ENCODE measurements around the gene RSKR.

Gene RSKR

DNA sequence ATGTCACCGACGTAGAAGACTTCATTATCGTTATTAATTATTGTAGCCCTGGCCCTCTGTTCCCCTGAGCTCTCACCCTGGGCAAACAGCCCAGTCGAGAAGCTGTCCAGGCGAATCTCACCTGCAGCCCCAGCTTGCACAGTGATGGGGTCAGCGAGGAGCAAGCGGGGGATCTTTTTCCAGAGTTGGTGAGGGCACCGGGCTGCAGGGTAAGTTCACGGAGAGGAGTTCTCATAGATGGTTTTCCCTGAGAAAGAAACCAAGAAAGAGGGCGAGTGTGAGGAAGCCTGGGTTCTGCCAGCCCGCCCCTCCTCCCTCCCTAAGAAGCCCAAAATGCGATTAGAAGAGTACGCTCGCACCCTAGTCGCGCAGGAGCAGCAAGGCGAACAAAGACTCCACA, 15.6 kb downstream of the RSKR start:
- WGBS (ENCODE audit: insufficient coverage) = 3% methylated on average over 14 of the region's 17 CpGs
- H3K9me3 ChIP-seq (ENCODE audit: control extremely low read depth in 1 of 5, control insufficient read depth in 4 of 5, insufficient read depth in 2 of 5, low read depth in 1 of 5, low read length in 4 of 5) = no peaks in the 10 kb centered on the region
- H3K27me3 ChIP-seq (replicated peaks in 2 of 5; ENCODE audit: control insufficient read depth in 4 of 5, insufficient read depth in 5 of 5, low read length in 4 of 5) = no peaks in the 10 kb centered on the region
- POLR2A ChIA-PET = interaction anchor here (1.1 kb wide), 1 partner anchor 9 kb away, joined by 3 read pairs; no protein-coding TSS in a partner anchor
- no peak for DNase-seq
- peaks cover 11 to 27% (median 22%) of the 10 kb centered on the region in 4 experiments for H3K4me1 ChIP-seq (ENCODE audit: control extremely low read depth in 1 of 4, control insufficient read depth in 4 of 4, insufficient read depth in 4 of 4, low read length in 3 of 4)
- CTCF ChIA-PET = interaction anchor here (0.8 to 2.5 kb wide), 5 partner anchors 10 to 24 kb away, joined by 3 to 10 read pairs (median 6); no protein-coding TSS in a partner anchor
- H3K27ac ChIP-seq (ENCODE audit: insufficient read depth in 1 of 2, low read depth in 1 of 2, low read length in 2 of 2, poor library complexity in 1 of 2, severe bottlenecking in 2 of 2) = peak overlapping the region in 1 of 2 experiments; percentile 93
- H3K36me3 ChIP-seq (ENCODE audit: control insufficient read depth in 4 of 4, insufficient read depth in 4 of 4, low read length in 3 of 4) = peaks cover 0 to 8% (median 1%) of the 10 kb centered on the region in 4 experiments
- H3K4me3 ChIP-seq (ENCODE audit: control insufficient read depth in 1 of 7, extremely low read depth in 1 of 7, insufficient read depth in 4 of 7, low read depth in 2 of 7, low read length in 6 of 7) = peak overlapping the region; percentile 57 to 95 (median 89)

- DNase-seq = peak in 2 of 3 donors; percentile 22 to 27
- 58% methylated on average over 3 of the region's 5 CpGs for WGBS (ENCODE audit: insufficient coverage)
Measured at GRCh38 chr17:28597606-28598383, 16.2 kb downstream of the RSKR start.

DNA sequence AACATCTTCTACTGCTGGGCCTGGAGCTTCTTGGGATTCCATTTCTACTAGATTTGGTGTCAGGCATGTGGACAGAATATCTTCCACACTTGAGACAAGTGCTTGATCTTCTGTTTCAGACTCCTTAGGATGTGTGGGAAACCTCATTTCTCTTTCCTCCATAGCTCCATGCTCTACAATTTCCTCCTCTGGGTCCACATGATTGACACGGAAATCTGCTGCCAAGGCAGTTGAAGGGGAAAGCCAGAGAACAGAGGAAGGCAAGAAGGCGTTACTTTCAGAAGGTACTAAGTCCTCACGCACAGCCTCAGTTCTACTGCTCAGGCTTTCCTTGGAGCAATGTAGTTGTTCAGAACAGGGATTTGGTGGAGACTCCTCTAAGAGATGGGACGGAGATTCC, 21.7 kb downstream of the RSKR start:
- no peak overlapping the region for H3K4me3 ChIP-seq (ENCODE audit: control insufficient read depth in 1 of 7, extremely low read depth in 1 of 7, insufficient read depth in 4 of 7, low read depth in 2 of 7, low read length in 6 of 7)
- no peak overlapping the region for H3K27ac ChIP-seq (ENCODE audit: insufficient read depth in 1 of 2, low read depth in 1 of 2, low read length in 2 of 2, poor library complexity in 1 of 2, severe bottlenecking in 2 of 2)
- H3K9me3 ChIP-seq (ENCODE audit: control extremely low read depth in 1 of 5, control insufficient read depth in 4 of 5, insufficient read depth in 2 of 5, low read depth in 1 of 5, low read length in 4 of 5) = no peaks in the 10 kb centered on the region
- peaks cover 0 to under 1% (median 0%) of the 10 kb centered on the region in 4 experiments for H3K4me1 ChIP-seq (ENCODE audit: control extremely low read depth in 1 of 4, control insufficient read depth in 4 of 4, insufficient read depth in 4 of 4, low read length in 3 of 4)
- peaks cover 10 to 54% (median 24%) of the 10 kb centered on the region in 4 experiments for H3K36me3 ChIP-seq (ENCODE audit: control insufficient read depth in 4 of 4, insufficient read depth in 4 of 4, low read length in 3 of 4)
- H3K27me3 ChIP-seq (replicated peaks in 2 of 5; ENCODE audit: control insufficient read depth in 4 of 5, insufficient read depth in 5 of 5, low read length in 4 of 5) = no peaks in the 10 kb centered on the region
- DNase-seq = no peak
- ChIA-PET POLR2A (no interaction called here), CTCF (interaction anchor here (1.2 to 1.4 kb wide), 3 partner anchors 16 to 21 kb away, joined by 3 to 4 read pairs (median 3); partner anchors contain the start of gene PIGS)
- WGBS (ENCODE audit: insufficient coverage) = 92% methylated on average over 4 of the region's 4 CpGs

More at GRCh38 chr17:28597606-28598383, 16.2 kb downstream of the RSKR start:
- ChIA-PET CTCF (interaction anchor here (0.8 to 2.5 kb wide), 5 partner anchors 10 to 23 kb away, joined by 3 to 10 read pairs (median 6); no protein-coding TSS in a partner anchor), POLR2A (interaction anchor here (0.7 kb wide), 1 partner anchor 348 kb away, joined by 3 read pairs; no protein-coding TSS in a partner anchor)
- Histone ChIP-seq H3K9me3 (ENCODE audit: control extremely low read depth in 1 of 5, control insufficient read depth in 4 of 5, insufficient read depth in 2 of 5, low read depth in 1 of 5, low read length in 4 of 5) (no peaks in the 10 kb centered on the region), H3K27me3 (replicated peaks in 2 of 5; ENCODE audit: control insufficient read depth in 4 of 5, insufficient read depth in 5 of 5, low read length in 4 of 5) (no peaks in the 10 kb centered on the region), H3K4me1 (ENCODE audit: control extremely low read depth in 1 of 4, control insufficient read depth in 4 of 4, insufficient read depth in 4 of 4, low read length in 3 of 4) (peaks cover 11 to 27% (median 22%) of the 10 kb centered on the region in 4 experiments), H3K4me3 (ENCODE audit: control insufficient read depth in 1 of 7, extremely low read depth in 1 of 7, insufficient read depth in 4 of 7, low read depth in 2 of 7, low read length in 6 of 7) (peak overlapping the region in 6 of 7 experiments; percentile 85 to 95 (median 90)), H3K36me3 (ENCODE audit: control insufficient read depth in 4 of 4, insufficient read depth in 4 of 4, low read length in 3 of 4) (peaks cover 4 to 14% (median 6%) of the 10 kb centered on the region in 4 experiments), H3K27ac (ENCODE audit: insufficient read depth in 1 of 2, low read depth in 1 of 2, low read length in 2 of 2, poor library complexity in 1 of 2, severe bottlenecking in 2 of 2) (peak overlapping the region in 1 of 2 experiments; percentile 93)

- ChIA-PET CTCF (interaction anchor here (1.0 to 2.1 kb wide), 3 partner anchors 9 to 25 kb away, joined by 3 to 8 read pairs (median 4); partner anchors contain the start of gene ALDOC), POLR2A (no interaction called here)
- peak; percentile 30 to 72 (median 57) for DNase-seq
- no peak overlapping the region for H3K27ac ChIP-seq (ENCODE audit: insufficient read depth in 1 of 2, low read depth in 1 of 2, low read length in 2 of 2, poor library complexity in 1 of 2, severe bottlenecking in 2 of 2)
- no peaks in the 10 kb centered on the region for H3K27me3 ChIP-seq (replicated peaks in 2 of 5; ENCODE audit: control insufficient read depth in 4 of 5, insufficient read depth in 5 of 5, low read length in 4 of 5)
- H3K4me3 ChIP-seq (ENCODE audit: control insufficient read depth in 1 of 7, extremely low read depth in 1 of 7, insufficient read depth in 4 of 7, low read depth in 2 of 7, low read length in 6 of 7) = no peak overlapping the region
- peaks cover 4 to 78% (median 37%) of the 10 kb centered on the region in 4 experiments for H3K36me3 ChIP-seq (ENCODE audit: control insufficient read depth in 4 of 4, insufficient read depth in 4 of 4, low read length in 3 of 4)
- H3K9me3 ChIP-seq (ENCODE audit: control extremely low read depth in 1 of 5, control insufficient read depth in 4 of 5, insufficient read depth in 2 of 5, low read depth in 1 of 5, low read length in 4 of 5) = no peaks in the 10 kb centered on the region
- 71% methylated on average over 1 of the region's 3 CpGs for WGBS (ENCODE audit: insufficient coverage)
- peaks cover 0 to 11% (median 0%) of the 10 kb centered on the region in 4 experiments for H3K4me1 ChIP-seq (ENCODE audit: control extremely low read depth in 1 of 4, control insufficient read depth in 4 of 4, insufficient read depth in 4 of 4, low read length in 3 of 4)
Measured at GRCh38 chr17:28585851-28586250, 28.1 kb downstream of the RSKR start.

DNA sequence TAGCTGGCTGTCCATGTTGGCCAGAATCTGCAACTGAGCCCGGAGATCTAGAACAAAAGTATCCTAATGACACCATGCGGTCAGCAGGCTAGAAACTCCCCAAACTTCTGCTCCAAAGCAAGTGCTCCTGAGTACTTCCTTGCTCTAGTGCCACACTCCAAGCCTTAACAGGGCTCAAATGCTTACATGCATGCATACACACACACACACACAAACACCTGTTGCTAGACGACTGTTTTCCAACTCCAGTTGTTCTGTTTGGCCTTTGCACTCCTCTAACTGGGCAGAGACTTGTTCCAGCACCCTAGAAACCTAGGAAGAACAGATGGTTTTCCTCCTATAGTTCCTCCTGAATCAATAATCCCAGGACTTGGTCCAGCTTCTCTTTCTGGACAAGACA, 29.6 kb downstream of the RSKR start:
- CTCF ChIA-PET = interaction anchor here (1.8 kb wide), 1 partner anchor 9 kb away, joined by 4 read pairs; no protein-coding TSS in a partner anchor
- Histone ChIP-seq H3K4me1 (ENCODE audit: control extremely low read depth in 1 of 4, control insufficient read depth in 4 of 4, insufficient read depth in 4 of 4, low read length in 3 of 4) (peaks cover 0 to 11% (median 0%) of the 10 kb centered on the region in 4 experiments), H3K36me3 (ENCODE audit: control insufficient read depth in 4 of 4, insufficient read depth in 4 of 4, low read length in 3 of 4) (peaks cover 4 to 81% (median 44%) of the 10 kb centered on the region in 4 experiments), H3K9me3 (ENCODE audit: control extremely low read depth in 1 of 5, control insufficient read depth in 4 of 5, insufficient read depth in 2 of 5, low read depth in 1 of 5, low read length in 4 of 5) (no peaks in the 10 kb centered on the region), H3K4me3 (ENCODE audit: control insufficient read depth in 1 of 7, extremely low read depth in 1 of 7, insufficient read depth in 4 of 7, low read depth in 2 of 7, low read length in 6 of 7) (no peak overlapping the region), H3K27ac (ENCODE audit: insufficient read depth in 1 of 2, low read depth in 1 of 2, low read length in 2 of 2, poor library complexity in 1 of 2, severe bottlenecking in 2 of 2) (no peak overlapping the region), H3K27me3 (replicated peaks in 2 of 5; ENCODE audit: control insufficient read depth in 4 of 5, insufficient read depth in 5 of 5, low read length in 4 of 5) (no peaks in the 10 kb centered on the region)
- 76% methylated on average over 3 of the region's 3 CpGs for WGBS (ENCODE audit: insufficient coverage)
- DNase-seq = no peak
- POLR2A ChIA-PET = interaction anchor here (1.0 kb wide), 1 partner anchor 9 kb away, joined by 3 read pairs; no protein-coding TSS in a partner anchor

GRCh38 chr17:28582513-28582912, 31.5 kb downstream of the RSKR start:
- no peak overlapping the region for H3K27ac ChIP-seq (ENCODE audit: insufficient read depth in 1 of 2, low read depth in 1 of 2, low read length in 2 of 2, poor library complexity in 1 of 2, severe bottlenecking in 2 of 2)
- no peaks in the 10 kb centered on the region for H3K9me3 ChIP-seq (ENCODE audit: control extremely low read depth in 1 of 5, control insufficient read depth in 4 of 5, insufficient read depth in 2 of 5, low read depth in 1 of 5, low read length in 4 of 5)
- peaks cover 8 to 84% (median 50%) of the 10 kb centered on the region in 4 experiments for H3K36me3 ChIP-seq (ENCODE audit: control insufficient read depth in 4 of 4, insufficient read depth in 4 of 4, low read length in 3 of 4)
- ChIA-PET CTCF (interaction anchor here (1.1 kb wide), 1 partner anchor 12 kb away, joined by 3 read pairs; no protein-coding TSS in a partner anchor), POLR2A (no interaction called here)
- no peaks in the 10 kb centered on the region for H3K27me3 ChIP-seq (replicated peaks in 2 of 5; ENCODE audit: control insufficient read depth in 4 of 5, insufficient read depth in 5 of 5, low read length in 4 of 5)
- no peak for DNase-seq
- no peak overlapping the region for H3K4me3 ChIP-seq (ENCODE audit: control insufficient read depth in 1 of 7, extremely low read depth in 1 of 7, insufficient read depth in 4 of 7, low read depth in 2 of 7, low read length in 6 of 7)
- H3K4me1 ChIP-seq (ENCODE audit: control extremely low read depth in 1 of 4, control insufficient read depth in 4 of 4, insufficient read depth in 4 of 4, low read length in 3 of 4) = peaks cover 0 to 11% (median 0%) of the 10 kb centered on the region in 4 experiments
- WGBS (ENCODE audit: insufficient coverage) = 81% methylated on average over 2 of the region's 2 CpGs
